ENCODE results near the gene ZKSCAN3. TPM values are rescaled to one million over a fixed set of nuclear protein-coding genes. Genes with fewer than 3 reads are reported as not detected.
A peak's percentile ranks its signal among the peaks of the same experiment; 100 is the strongest.

Gene ZKSCAN3
- total and polyA plus RNA-seq, 10 of the 15 experiments (the other 5 are each of a cell fraction or from before 2014, with no cell fraction given): 0.86 to 4.3 (median 3.1) TPM

- TF ChIP-seq MYC (IDR thresholded peaks at IDR 0.05; ENCODE audit: insufficient read depth, insufficient read length, insufficient replicate concordance, low read length, severe bottlenecking): no peak
- no peak for TF ChIP-seq ZZZ3 (IDR thresholded peaks at IDR 0.05; ENCODE audit: control insufficient read depth, insufficient read length, low read depth)
- peak; percentile 83 for TF ChIP-seq NBN (IDR thresholded peaks at IDR 0.05)
- TF ChIP-seq CUX1 (IDR thresholded peaks at IDR 0.05; ENCODE audit: insufficient replicate concordance, low read depth, low read length): no peak
- 0 out of 2 replicates have a peak, but pooled peaks have one; percentile 23 for TF ChIP-seq NKRF (conservative IDR thresholded peaks at IDR 0.05)
- peak; percentile 45; the same call in 1 of the 2 replicates for TF ChIP-seq HCFC1 (IDR thresholded peaks at IDR 0.05; ENCODE audit: low read length)
- TF ChIP-seq CBX3 (IDR thresholded peaks at IDR 0.05; ENCODE audit: borderline replicate concordance, low read depth): no peak
- TF ChIP-seq BCL3 (IDR thresholded peaks at IDR 0.05; ENCODE audit: borderline replicate concordance, insufficient read depth, low read depth, low read length, poor library complexity, severe bottlenecking): no peak
- TF ChIP-seq NR2F1 (conservative IDR thresholded peaks at IDR 0.05): peak; percentile 100
- no peak for TF ChIP-seq ZBTB33 (IDR thresholded peaks at IDR 0.05)
- TF ChIP-seq PAX5 (IDR thresholded peaks at IDR 0.05; ENCODE audit: borderline replicate concordance, low read depth, low read length): peak; percentile 81
- TF ChIP-seq TARDBP (IDR thresholded peaks at IDR 0.05; ENCODE audit: borderline replicate concordance): no peak
- TF ChIP-seq ZBTB11 (CRISPR knock-in tag; IDR thresholded peaks at IDR 0.05): no peak
- TF ChIP-seq TCF7 (IDR thresholded peaks at IDR 0.05; ENCODE audit: borderline replicate concordance): no peak
Observed at GRCh38 chr6:28383235-28384142, 33.7 kb downstream of the ZKSCAN3 start (continued).

All from GM12878 (cell line).